SU-DHL-6 (cell line): Measurements from ENCODE around the gene RPS6KA2.

Experiments used
- H2AFZ ChIP-seq: fragments of 200-600 bp; sonication (generic); 2 replicates; pipeline ENCODE4 v1.6.1; 2014; ENCODE audit warnings: low read depth, mild to moderate bottlenecking, moderate library complexity, mixed read lengths, antibody characterized with exemption, low read length; ENCODE audit not compliant: severe bottlenecking
- H3F3A ChIP-seq: fragments of 200-600 bp; shearing (Covaris generic); 2 replicates; pipeline ENCODE4 v1.6.0; 2016; ENCODE audit warnings: antibody characterized with exemption, mild to moderate bottlenecking; ENCODE audit not compliant: insufficient read depth
- H3K27ac ChIP-seq: fragments of 200-600 bp; sonication (generic); 2 replicates; pipeline ENCODE4 v1.5.1; 2016; ENCODE audit warnings: low read depth, mild to moderate bottlenecking, low read length, moderate library complexity, mixed read lengths
- H3K27me3 ChIP-seq: fragments of 200-600 bp; sonication (generic), shearing (Covaris generic); 2 replicates; pipeline ENCODE4 v1.6.0; 2014; ENCODE audit warnings: mild to moderate bottlenecking, low read length
- H3K36me3 ChIP-seq: fragments of 200-600 bp; sonication (generic); 2 replicates; pipeline ENCODE4 v1.6.1; 2014; ENCODE audit warnings: mild to moderate bottlenecking, low read length, mixed read lengths
- H3K4me2 ChIP-seq: fragments of 300-600, 200-600 bp; shearing (Covaris generic), sonication (generic); 2 replicates; pipeline ENCODE4 v1.6.0; 2014; ENCODE audit warnings: low read length, low read depth, mild to moderate bottlenecking; ENCODE audit not compliant: poor library complexity, severe bottlenecking
- H3K4me3 ChIP-seq: fragments of 200-600 bp; sonication (generic); 2 replicates; pipeline ENCODE4 v1.5.1; 2014; ENCODE audit warnings: antibody characterized with exemption, low read length, mild to moderate bottlenecking, mixed read lengths; ENCODE audit not compliant: insufficient read depth, poor library complexity, severe bottlenecking
- H3K79me2 ChIP-seq: fragments of 200-600 bp; sonication (generic); 2 replicates; pipeline ENCODE4 v1.6.1; 2014; ENCODE audit warnings: mild to moderate bottlenecking, low read length, moderate library complexity; ENCODE audit not compliant: insufficient read depth
- H3K9ac ChIP-seq: fragments of 200-600 bp; sonication (generic); 2 replicates; pipeline ENCODE4 v1.7.0; 2014; ENCODE audit warnings: mild to moderate bottlenecking, low read length
- H3K9me2 ChIP-seq: fragments of 200-600 bp; sonication (generic); replicated peaks from 2 replicates; pipeline ENCODE4 v1.6.1; 2014; ENCODE audit warnings: low read length; ENCODE audit not compliant: insufficient read depth
- H3K9me3 ChIP-seq: fragments of 200-600 bp; sonication (generic); 2 replicates; pipeline ENCODE4 v1.6.1; 2014; ENCODE audit warnings: low read length, mixed read lengths; ENCODE audit not compliant: insufficient read depth
- H4K20me1 ChIP-seq: fragments of 200-600 bp; sonication (generic); 2 replicates; pipeline ENCODE4 v1.6.1; 2014; ENCODE audit warnings: low read depth, mild to moderate bottlenecking, antibody characterized with exemption, low read length, moderate library complexity, mixed read lengths
- EZH2phosphoT487 ChIP-seq: fragments of 200-600 bp; sonication (generic), shearing (Covaris generic); conservative IDR thresholded peaks from 2 replicates; pipeline ENCODE4 v1.6.1; 2018; ENCODE audit warnings: mild to moderate bottlenecking, antibody characterized with exemption, low read length, moderate library complexity, mixed read lengths
- TF ChIP-seq, protein P1 (sequence below): fragments of 200-600 bp; sonication (generic); IDR thresholded peaks from one replicate; pipeline ENCODE4 v1.5.1; 2017; ENCODE audit warnings: antibody characterized with exemption, mild to moderate bottlenecking, low read length, moderate library complexity; ENCODE audit not compliant: insufficient read depth, poor library complexity, severe bottlenecking

RPS6KA2 gene

DNA sequence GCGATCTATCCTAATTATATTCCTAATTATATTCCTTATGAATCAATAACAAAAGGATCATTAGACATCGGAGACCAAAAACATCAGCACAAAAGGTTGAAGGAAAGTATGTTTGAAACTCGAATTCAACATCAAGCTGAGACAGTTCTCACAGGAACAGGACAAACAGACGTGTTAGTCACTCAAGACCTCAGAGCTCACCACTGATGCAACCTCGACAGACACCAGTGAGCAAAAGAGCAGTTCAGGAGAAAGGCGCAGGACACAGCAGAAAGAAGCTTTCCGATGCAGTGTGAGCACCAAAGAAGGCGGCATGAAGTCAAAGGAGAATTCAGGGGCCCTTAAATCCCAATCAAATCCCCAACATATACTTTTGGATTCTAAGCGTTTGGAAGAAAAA lies 34.2 kb downstream of the RPS6KA2 start:
- H3K9me2 ChIP-seq: no peaks in the 10 kb centered on the region
- H2AFZ ChIP-seq: no peak overlapping the region
- H3K27ac ChIP-seq: no peak overlapping the region

DNA sequence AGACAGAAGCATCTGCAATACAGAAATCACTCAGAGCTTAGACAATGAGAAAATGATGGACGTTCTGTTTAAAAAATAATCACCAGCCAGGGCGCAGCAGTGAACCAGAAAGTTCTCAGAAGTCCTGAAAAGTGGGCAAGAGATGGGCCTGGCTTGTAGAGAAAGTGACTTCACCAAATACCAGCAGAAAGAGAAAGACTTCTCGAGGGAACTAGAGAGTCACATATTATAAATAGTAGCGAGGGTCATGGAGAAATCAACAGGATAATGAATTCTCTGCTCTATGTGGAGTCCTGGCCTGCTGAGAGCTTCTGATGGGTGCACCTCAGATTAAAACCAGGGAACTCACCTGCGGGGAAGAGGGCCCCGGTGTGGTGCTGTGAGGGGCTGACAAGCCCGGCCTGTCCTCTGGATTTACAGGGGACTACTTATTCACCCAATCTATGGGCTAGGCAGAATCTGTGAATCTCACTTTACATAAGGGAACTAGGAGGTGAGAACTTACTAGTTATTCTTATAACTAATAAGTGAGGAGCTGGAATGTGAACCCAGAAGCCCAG lies 35.0 kb downstream of the RPS6KA2 start:
- Histone ChIP-seq H2AFZ (no peak overlapping the region), H3F3A (0 out of 2 replicates have a peak, but pooled peaks cover 3% of the 10 kb centered on the region), H3K79me2 (no peaks in the 10 kb centered on the region)

More for the DNA sequence above, 34.2 kb downstream of the RPS6KA2 start:
- Histone ChIP-seq H3K36me3 (no peaks in the 10 kb centered on the region), H3K4me3 (no peak overlapping the region), H3K9me3 (no peaks in the 10 kb centered on the region), H3K27me3 (no peaks in the 10 kb centered on the region), H3F3A (0 out of 2 replicates have a peak, but pooled peaks cover 1% of the 10 kb centered on the region), H3K9ac (no peak overlapping the region), H4K20me1 (no peaks in the 10 kb centered on the region), H3K79me2 (no peaks in the 10 kb centered on the region), H3K4me2 (no peak overlapping the region)
- TF ChIP-seq, protein P1, sequence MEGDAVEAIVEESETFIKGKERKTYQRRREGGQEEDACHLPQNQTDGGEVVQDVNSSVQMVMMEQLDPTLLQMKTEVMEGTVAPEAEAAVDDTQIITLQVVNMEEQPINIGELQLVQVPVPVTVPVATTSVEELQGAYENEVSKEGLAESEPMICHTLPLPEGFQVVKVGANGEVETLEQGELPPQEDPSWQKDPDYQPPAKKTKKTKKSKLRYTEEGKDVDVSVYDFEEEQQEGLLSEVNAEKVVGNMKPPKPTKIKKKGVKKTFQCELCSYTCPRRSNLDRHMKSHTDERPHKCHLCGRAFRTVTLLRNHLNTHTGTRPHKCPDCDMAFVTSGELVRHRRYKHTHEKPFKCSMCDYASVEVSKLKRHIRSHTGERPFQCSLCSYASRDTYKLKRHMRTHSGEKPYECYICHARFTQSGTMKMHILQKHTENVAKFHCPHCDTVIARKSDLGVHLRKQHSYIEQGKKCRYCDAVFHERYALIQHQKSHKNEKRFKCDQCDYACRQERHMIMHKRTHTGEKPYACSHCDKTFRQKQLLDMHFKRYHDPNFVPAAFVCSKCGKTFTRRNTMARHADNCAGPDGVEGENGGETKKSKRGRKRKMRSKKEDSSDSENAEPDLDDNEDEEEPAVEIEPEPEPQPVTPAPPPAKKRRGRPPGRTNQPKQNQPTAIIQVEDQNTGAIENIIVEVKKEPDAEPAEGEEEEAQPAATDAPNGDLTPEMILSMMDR: no peak
- TF ChIP-seq EZH2phosphoT487: no peak

DNA sequence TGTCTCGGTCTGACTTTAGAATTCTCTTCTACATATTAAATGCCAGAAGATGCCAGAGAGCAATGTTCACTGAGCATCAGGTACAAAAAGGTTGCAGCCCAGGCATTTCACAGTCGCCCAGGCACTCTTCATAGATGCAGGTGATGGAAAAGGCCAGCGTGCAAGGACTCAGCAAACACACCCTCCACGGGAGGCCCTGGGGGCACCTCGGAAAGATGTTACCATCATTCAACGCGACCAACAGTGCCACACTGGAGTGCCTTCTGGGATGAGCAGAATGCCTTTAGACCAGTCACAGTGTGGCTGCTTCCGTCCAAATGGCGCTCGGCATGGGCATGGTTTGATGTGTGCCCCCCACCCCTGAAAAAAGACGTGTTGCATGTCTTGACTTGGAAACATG lies 36.0 kb downstream of the RPS6KA2 start:
- Histone ChIP-seq H3K9me3 (no peaks in the 10 kb centered on the region), H3K79me2 (no peaks in the 10 kb centered on the region), H3K27ac (no peak overlapping the region), H4K20me1 (no peaks in the 10 kb centered on the region), H3K4me3 (no peak overlapping the region), H3K36me3 (no peaks in the 10 kb centered on the region), H2AFZ (no peak overlapping the region), H3K9me2 (no peaks in the 10 kb centered on the region), H3K4me2 (no peak overlapping the region), H3K9ac (no peak overlapping the region), H3F3A (0 out of 2 replicates have a peak, but pooled peaks cover 3% of the 10 kb centered on the region), H3K27me3 (no peaks in the 10 kb centered on the region)
- TF ChIP-seq, protein P1: no peak
- TF ChIP-seq EZH2phosphoT487: no peak

More for the DNA sequence above, 35.0 kb downstream of the RPS6KA2 start:
- Histone ChIP-seq H3K9me2 (no peaks in the 10 kb centered on the region), H3K9me3 (no peaks in the 10 kb centered on the region), H3K36me3 (no peaks in the 10 kb centered on the region), H4K20me1 (no peaks in the 10 kb centered on the region), H3K9ac (no peak overlapping the region), H3K4me2 (no peak overlapping the region), H3K27me3 (no peaks in the 10 kb centered on the region), H3K4me3 (no peak overlapping the region), H3K27ac (no peak overlapping the region)
- TF ChIP-seq, protein P1: no peak
- no peak for TF ChIP-seq EZH2phosphoT487
